ENCODE results near the gene XKR8. TPM values are rescaled to one million over a fixed set of nuclear protein-coding genes. Genes with fewer than 3 reads are reported as not detected.

XKR8 gene
- total and polyA plus RNA-seq, 10 of the 15 experiments (the other 5 are each of a cell fraction or from before 2014, with no cell fraction given): 0.80 to 3.7 (median 2.6) TPM

DNA sequence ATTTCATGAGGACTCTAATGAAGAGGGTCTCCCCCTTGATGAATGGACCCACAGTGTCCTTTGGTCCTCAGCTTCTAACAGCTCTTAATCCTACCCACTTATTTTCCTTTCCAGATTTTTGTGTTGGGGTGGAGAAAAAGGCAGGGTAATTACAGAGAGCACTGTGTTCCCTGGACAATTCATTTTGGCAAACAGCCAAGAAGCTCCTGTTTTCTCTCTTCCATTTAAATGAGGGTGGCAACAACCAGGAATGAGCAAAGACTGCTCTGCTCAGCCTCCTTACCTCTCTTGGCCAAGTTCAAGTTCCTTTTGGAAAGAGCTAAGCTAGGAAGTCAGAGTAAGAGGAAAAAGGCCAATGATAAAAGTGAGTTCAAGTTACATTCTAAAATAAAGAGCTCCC is 11.9 kb downstream of the XKR8 start:
- CTCF ChIA-PET: interaction anchor here (0.6 to 2.0 kb wide), 7 partner anchors 9 to 357 kb away, joined by 3 to 6 read pairs (median 3); no protein-coding TSS in a partner anchor
- DNase-seq (ENCODE audit: low read depth, low spot score) (no peak), FAIRE-seq (no peak), ATAC-seq (no peak)
- Histone ChIP-seq H3K9ac (ENCODE audit: control insufficient read depth, insufficient read depth, low read length) (no peak overlapping the region), H3K79me2 (ENCODE audit: control insufficient read depth, insufficient read depth, low read length) (no peaks in the 10 kb centered on the region), H3K4me3 (no peak overlapping the region), H3K4me2 (ENCODE audit: control insufficient read depth, insufficient read depth) (no peak overlapping the region), H3K9me3 (replicated peaks; ENCODE audit: control insufficient read depth, insufficient read depth, low read length) (no peaks in the 10 kb centered on the region), H3K27ac (ENCODE audit: control insufficient read depth, insufficient read depth) (no peak overlapping the region), H3K4me1 (ENCODE audit: control insufficient read depth, insufficient read depth, low read length) (no peaks in the 10 kb centered on the region), H2AFZ (ENCODE audit: control insufficient read depth, low read depth, low read length) (no peak overlapping the region), H3K36me3 (ENCODE audit: control insufficient read depth in 2 of 2, insufficient read depth in 2 of 2, low read length in 1 of 2) (peaks cover 6 to 9% of the 10 kb centered on the region in 2 experiments; a peak in 3 of 4 replicates), H4K20me1 (ENCODE audit: control insufficient read depth, insufficient read depth) (no peaks in the 10 kb centered on the region), H3K27me3 (replicated peaks in 1 of 2; ENCODE audit: control insufficient read depth in 2 of 2, insufficient read depth in 2 of 2, low read length in 1 of 2) (no peaks in the 10 kb centered on the region)
- RAD21 ChIA-PET (ENCODE audit: unreplicated experiment): interaction anchor here (0.8 to 1.5 kb wide), 2 partner anchors 23 to 138 kb away, joined by 3 read pairs; no protein-coding TSS in a partner anchor
- POLR2A ChIA-PET: interaction anchor here (0.8 to 1.0 kb wide), 2 partner anchors 365 to 373 kb away, joined by 4 read pairs; no protein-coding TSS in a partner anchor
- intact Hi-C loops (cut with micrococcal nuclease; ENCODE audit: unreplicated experiment) (no loop called here), in situ Hi-C loops (cut with MboI) (no loop called here)
- TF ChIP-seq, protein P1, sequence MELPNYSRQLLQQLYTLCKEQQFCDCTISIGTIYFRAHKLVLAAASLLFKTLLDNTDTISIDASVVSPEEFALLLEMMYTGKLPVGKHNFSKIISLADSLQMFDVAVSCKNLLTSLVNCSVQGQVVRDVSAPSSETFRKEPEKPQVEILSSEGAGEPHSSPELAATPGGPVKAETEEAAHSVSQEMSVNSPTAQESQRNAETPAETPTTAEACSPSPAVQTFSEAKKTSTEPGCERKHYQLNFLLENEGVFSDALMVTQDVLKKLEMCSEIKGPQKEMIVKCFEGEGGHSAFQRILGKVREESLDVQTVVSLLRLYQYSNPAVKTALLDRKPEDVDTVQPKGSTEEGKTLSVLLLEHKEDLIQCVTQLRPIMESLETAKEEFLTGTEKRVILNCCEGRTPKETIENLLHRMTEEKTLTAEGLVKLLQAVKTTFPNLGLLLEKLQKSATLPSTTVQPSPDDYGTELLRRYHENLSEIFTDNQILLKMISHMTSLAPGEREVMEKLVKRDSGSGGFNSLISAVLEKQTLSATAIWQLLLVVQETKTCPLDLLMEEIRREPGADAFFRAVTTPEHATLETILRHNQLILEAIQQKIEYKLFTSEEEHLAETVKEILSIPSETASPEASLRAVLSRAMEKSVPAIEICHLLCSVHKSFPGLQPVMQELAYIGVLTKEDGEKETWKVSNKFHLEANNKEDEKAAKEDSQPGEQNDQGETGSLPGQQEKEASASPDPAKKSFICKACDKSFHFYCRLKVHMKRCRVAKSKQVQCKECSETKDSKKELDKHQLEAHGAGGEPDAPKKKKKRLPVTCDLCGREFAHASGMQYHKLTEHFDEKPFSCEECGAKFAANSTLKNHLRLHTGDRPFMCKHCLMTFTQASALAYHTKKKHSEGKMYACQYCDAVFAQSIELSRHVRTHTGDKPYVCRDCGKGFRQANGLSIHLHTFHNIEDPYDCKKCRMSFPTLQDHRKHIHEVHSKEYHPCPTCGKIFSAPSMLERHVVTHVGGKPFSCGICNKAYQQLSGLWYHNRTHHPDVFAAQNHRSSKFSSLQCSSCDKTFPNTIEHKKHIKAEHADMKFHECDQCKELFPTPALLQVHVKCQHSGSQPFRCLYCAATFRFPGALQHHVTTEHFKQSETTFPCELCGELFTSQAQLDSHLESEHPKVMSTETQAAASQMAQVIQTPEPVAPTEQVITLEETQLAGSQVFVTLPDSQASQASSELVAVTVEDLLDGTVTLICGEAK (IDR thresholded peaks at IDR 0.05; ENCODE audit: borderline replicate concordance): no peak
- TF ChIP-seq, protein P2, sequence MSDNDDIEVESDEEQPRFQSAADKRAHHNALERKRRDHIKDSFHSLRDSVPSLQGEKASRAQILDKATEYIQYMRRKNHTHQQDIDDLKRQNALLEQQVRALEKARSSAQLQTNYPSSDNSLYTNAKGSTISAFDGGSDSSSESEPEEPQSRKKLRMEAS (IDR thresholded peaks at IDR 0.05; ENCODE audit: low read depth, low read length): no peak
- TF ChIP-seq, protein P3, sequence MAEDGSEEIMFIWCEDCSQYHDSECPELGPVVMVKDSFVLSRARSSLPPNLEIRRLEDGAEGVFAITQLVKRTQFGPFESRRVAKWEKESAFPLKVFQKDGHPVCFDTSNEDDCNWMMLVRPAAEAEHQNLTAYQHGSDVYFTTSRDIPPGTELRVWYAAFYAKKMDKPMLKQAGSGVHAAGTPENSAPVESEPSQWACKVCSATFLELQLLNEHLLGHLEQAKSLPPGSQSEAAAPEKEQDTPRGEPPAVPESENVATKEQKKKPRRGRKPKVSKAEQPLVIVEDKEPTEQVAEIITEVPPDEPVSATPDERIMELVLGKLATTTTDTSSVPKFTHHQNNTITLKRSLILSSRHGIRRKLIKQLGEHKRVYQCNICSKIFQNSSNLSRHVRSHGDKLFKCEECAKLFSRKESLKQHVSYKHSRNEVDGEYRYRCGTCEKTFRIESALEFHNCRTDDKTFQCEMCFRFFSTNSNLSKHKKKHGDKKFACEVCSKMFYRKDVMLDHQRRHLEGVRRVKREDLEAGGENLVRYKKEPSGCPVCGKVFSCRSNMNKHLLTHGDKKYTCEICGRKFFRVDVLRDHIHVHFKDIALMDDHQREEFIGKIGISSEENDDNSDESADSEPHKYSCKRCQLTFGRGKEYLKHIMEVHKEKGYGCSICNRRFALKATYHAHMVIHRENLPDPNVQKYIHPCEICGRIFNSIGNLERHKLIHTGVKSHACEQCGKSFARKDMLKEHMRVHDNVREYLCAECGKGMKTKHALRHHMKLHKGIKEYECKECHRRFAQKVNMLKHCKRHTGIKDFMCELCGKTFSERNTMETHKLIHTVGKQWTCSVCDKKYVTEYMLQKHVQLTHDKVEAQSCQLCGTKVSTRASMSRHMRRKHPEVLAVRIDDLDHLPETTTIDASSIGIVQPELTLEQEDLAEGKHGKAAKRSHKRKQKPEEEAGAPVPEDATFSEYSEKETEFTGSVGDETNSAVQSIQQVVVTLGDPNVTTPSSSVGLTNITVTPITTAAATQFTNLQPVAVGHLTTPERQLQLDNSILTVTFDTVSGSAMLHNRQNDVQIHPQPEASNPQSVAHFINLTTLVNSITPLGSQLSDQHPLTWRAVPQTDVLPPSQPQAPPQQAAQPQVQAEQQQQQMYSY (CRISPR knock-in tag; IDR thresholded peaks at IDR 0.05): no peak
- TF ChIP-seq, protein P4, sequence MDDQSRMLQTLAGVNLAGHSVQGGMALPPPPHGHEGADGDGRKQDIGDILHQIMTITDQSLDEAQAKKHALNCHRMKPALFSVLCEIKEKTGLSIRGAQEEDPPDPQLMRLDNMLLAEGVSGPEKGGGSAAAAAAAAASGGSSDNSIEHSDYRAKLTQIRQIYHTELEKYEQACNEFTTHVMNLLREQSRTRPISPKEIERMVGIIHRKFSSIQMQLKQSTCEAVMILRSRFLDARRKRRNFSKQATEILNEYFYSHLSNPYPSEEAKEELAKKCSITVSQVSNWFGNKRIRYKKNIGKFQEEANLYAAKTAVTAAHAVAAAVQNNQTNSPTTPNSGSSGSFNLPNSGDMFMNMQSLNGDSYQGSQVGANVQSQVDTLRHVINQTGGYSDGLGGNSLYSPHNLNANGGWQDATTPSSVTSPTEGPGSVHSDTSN (IDR thresholded peaks at IDR 0.05; ENCODE audit: insufficient replicate concordance, low read depth, low read length): no peak
- TF ChIP-seq CHD1 (IDR thresholded peaks at IDR 0.05; ENCODE audit: low read depth, low read length): no peak
- no peak for TF ChIP-seq RBBP5 (conservative IDR thresholded peaks at IDR 0.05)
- TF ChIP-seq CBFB (IDR thresholded peaks at IDR 0.05; ENCODE audit: low read depth): no peak
- no peak for TF ChIP-seq CREB1 (IDR thresholded peaks at IDR 0.05; ENCODE audit: low read depth)
- SMC1A ChIA-PET (ENCODE audit: uncharacterized antibody, unreplicated experiment): interaction anchor here (0.6 to 1.8 kb wide), 6 partner anchors 20 to 114 kb away, joined by 3 to 6 read pairs (median 4); no protein-coding TSS in a partner anchor
- BruUV-seq (replicated peaks): no TSS peak

Data from GM12878 (cell line).